Measurements from ENCODE around the gene MAB21L3. TPM values are rescaled to one million over a fixed set of nuclear protein-coding genes. Genes with fewer than 3 reads are reported as not detected.
"Not testable (repeated sequence)": the region's sequence is repeated elsewhere in the genome, so short reads cannot be mapped to it uniquely, and the experiment has no call there.

Gene MAB21L3
- total and polyA plus RNA-seq, 9 donors = 0.29 TPM; not detected in 8

DNA sequence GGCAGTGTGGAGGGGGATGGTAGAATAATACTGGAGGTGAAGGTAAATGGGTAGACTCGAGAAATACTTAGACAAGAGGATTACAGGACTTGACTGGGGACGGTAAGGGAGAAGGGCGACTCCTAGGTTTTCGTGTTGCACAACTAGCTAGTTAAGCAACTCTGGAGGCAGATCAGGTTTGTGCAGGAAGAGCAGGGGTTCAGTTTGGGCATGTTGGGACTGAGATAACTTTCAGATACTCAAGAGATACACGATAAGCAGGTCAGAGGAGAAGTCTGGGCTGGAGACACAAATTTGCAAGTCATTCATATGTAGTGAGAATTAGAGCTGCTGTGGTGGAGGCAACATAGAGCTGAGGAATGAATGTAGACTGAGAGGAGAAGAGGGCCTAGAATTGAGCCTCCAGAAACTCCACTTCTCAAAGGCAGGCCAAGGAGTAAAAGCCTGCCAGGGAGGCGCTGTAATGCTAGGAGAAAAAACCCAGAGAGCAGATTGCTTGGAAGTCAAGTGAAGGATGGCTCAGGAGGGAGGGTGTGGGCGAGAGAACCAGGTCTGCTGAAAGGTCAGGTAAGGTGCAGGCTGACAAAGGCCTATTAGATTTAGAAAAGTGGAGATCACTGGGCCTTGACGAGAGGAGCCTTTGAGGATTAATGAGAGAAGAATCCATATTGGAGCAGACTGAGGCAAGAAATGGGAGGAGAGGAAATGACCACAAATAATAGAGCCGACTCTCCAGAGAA is 20.8 kb downstream of the MAB21L3 start:
- Histone ChIP-seq H3K4me1 (ENCODE audit: control insufficient read depth, insufficient read depth, low read length) (no peaks in the 10 kb centered on the region), H3K9me3 (replicated peaks; ENCODE audit: control insufficient read depth, low read depth, low read length) (no peaks in the 10 kb centered on the region), H3K4me3 (ENCODE audit: low read length) (no peak overlapping the region), H3K36me3 (ENCODE audit: control insufficient read depth, insufficient read depth, low read length) (no peaks in the 10 kb centered on the region), H3K27me3 (ENCODE audit: control insufficient read depth, insufficient read depth, low read length) (peaks cover 12% of the 10 kb centered on the region), H3K27ac (ENCODE audit: low read length) (no peak overlapping the region)
- no peak for DNase-seq
- WGBS (ENCODE audit: insufficient coverage) = 68% methylated on average over 8 of the region's 9 CpGs

GRCh38 chr1:116133696-116134475 is 22.7 kb downstream of the MAB21L3 start:
- H3K36me3 ChIP-seq (ENCODE audit: control insufficient read depth, insufficient read depth, low read length) = no peaks in the 10 kb centered on the region
- H3K27ac ChIP-seq (ENCODE audit: low read length) = no peak overlapping the region
- no peak overlapping the region for H3K4me3 ChIP-seq (ENCODE audit: low read length)
- peaks cover 8% of the 10 kb centered on the region for H3K27me3 ChIP-seq (ENCODE audit: control insufficient read depth, insufficient read depth, low read length)
- peaks cover 2% of the 10 kb centered on the region for H3K9me3 ChIP-seq (replicated peaks; ENCODE audit: control insufficient read depth, low read depth, low read length)
- DNase-seq = no peak
- WGBS (ENCODE audit: insufficient coverage) = 71% methylated on average over 7 of the region's 8 CpGs
- peaks cover under 1% of the 10 kb centered on the region for H3K4me1 ChIP-seq (ENCODE audit: control insufficient read depth, insufficient read depth, low read length)

DNA sequence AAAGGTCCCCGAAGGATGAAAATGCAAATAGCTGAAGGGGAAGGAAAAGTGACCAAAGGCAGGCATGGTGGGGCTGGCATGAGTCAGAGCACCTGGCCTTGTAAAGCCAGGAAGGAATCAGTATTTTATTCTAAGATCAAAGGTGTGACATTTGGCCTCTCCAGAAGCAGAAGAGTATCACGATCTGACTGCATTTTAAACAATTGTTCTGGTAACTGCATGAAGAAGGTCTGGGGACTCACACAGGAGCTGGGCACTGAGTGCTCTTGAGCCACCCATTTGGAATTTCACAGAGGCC is 23.2 kb downstream of the MAB21L3 start:
- DNase-seq = no peak
- H3K27ac ChIP-seq (ENCODE audit: low read length) = no peak overlapping the region
- H3K36me3 ChIP-seq (ENCODE audit: control insufficient read depth, insufficient read depth, low read length) = no peaks in the 10 kb centered on the region
- 53% methylated on average over 2 of the region's 2 CpGs for WGBS (ENCODE audit: insufficient coverage)
- peaks cover 5% of the 10 kb centered on the region for H3K27me3 ChIP-seq (ENCODE audit: control insufficient read depth, insufficient read depth, low read length)
- peaks cover 2% of the 10 kb centered on the region for H3K9me3 ChIP-seq (replicated peaks; ENCODE audit: control insufficient read depth, low read depth, low read length)
- H3K4me1 ChIP-seq (ENCODE audit: control insufficient read depth, insufficient read depth, low read length) = peaks cover 4% of the 10 kb centered on the region
- no peak overlapping the region for H3K4me3 ChIP-seq (ENCODE audit: low read length)

- Histone ChIP-seq H3K36me3 (ENCODE audit: control insufficient read depth, insufficient read depth, low read length) (no peaks in the 10 kb centered on the region), H3K27ac (ENCODE audit: low read length) (no peak overlapping the region)
- 95% methylated on average over 5 of the region's 8 CpGs for WGBS (ENCODE audit: insufficient coverage)
These were observed 27.1 kb downstream of the MAB21L3 start for GRCh38 chr1:116138277-116138792.

DNA sequence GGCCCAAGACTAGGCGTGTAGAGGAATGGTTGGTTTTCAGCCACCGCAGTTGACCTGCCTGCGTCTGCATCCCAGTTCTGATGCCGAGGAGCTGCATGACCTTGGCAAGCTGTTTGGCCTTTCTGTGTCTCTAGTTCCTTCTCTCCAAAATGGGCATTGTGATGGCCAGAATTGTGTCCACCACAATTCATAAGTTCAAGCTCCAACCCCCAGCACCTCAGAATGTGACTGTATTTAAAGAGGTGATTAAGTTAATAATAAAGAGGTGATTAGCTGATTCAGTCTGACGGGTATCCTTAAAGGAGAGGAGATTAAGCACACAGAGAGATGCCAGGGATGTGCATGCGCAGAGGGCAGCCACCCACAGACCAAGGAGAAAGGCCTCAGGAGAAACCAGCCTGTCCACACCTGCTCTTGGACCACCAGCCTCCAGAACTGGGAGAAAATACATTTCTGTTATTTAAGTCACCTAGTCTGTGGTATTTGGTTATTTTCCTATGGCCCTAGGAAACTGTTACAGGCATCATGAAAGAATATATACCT is 28.5 kb downstream of the MAB21L3 start:
- Histone ChIP-seq H3K27ac (ENCODE audit: low read length) (no peak overlapping the region), H3K4me1 (ENCODE audit: control insufficient read depth, insufficient read depth, low read length) (peaks cover 4% of the 10 kb centered on the region), H3K27me3 (ENCODE audit: control insufficient read depth, insufficient read depth, low read length) (no peaks in the 10 kb centered on the region), H3K9me3 (replicated peaks; ENCODE audit: control insufficient read depth, low read depth, low read length) (peaks cover 8% of the 10 kb centered on the region), H3K4me3 (ENCODE audit: low read length) (no peak overlapping the region), H3K36me3 (ENCODE audit: control insufficient read depth, insufficient read depth, low read length) (no peaks in the 10 kb centered on the region)
- no peak for DNase-seq
- WGBS (ENCODE audit: insufficient coverage) = 88% methylated on average over 4 of the region's 6 CpGs

More at GRCh38 chr1:116138277-116138792, 27.1 kb downstream of the MAB21L3 start:
- peaks cover 4% of the 10 kb centered on the region for H3K4me1 ChIP-seq (ENCODE audit: control insufficient read depth, insufficient read depth, low read length)
- H3K27me3 ChIP-seq (ENCODE audit: control insufficient read depth, insufficient read depth, low read length) = peaks cover 5% of the 10 kb centered on the region
- DNase-seq = no peak
- peaks cover 2% of the 10 kb centered on the region for H3K9me3 ChIP-seq (replicated peaks; ENCODE audit: control insufficient read depth, low read depth, low read length)
- no peak overlapping the region for H3K4me3 ChIP-seq (ENCODE audit: low read length)

DNA sequence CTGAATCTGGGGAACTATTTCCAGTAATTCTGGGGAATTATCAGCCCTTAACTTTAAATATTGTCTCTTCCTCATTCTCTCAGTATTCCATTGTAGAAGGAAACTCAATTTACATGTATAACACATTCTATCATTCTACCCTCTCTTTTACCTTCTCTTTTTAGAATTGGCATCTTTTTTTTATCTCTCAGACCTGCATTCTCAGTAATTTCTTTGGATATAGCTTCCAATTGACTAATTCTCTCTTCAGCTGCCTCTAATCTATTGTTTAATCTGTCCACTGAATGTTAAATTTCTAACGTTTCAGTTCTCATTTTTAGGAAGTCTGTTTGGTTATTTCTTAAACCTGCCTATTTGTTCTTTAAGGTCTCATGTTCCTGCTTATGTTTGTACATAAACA is 33.0 kb downstream of the MAB21L3 start:
- H3K4me1 ChIP-seq (ENCODE audit: control insufficient read depth, insufficient read depth, low read length) = peaks cover 4% of the 10 kb centered on the region

DNA sequence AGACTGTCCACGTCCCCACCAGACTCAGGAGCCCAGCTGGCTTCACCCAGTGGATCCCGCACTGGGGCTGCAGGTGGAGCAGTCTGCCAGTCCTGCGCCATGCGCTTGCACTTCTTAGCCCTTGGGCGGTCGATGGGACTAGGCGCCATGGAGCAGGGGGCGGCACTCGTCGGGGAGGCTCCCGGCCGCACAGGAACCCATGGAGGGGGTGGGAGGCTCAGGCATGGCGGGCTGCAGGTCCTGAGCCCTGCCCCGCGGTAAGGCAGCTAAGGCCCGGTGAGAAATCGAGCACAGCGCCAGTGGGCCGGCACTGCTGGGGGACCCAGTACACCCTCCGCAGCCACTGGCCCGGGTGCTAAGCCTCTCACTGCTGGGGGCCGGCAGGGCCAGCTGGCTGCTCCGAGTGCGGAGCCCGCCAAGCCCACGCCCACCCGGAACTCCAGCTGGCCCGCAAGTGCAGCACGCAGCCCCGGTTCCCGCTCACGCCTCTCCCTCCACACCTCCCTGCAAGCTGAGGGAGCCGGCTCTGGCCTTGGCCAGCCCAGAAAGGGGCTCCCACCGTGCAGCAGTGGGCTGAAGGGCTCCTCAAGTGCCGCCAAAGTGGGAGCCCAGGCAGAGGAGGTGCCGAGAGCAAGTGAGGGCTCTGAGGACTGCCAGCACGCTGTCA is 35.4 kb downstream of the MAB21L3 start:
- H3K4me3 ChIP-seq (ENCODE audit: low read length); H3K27me3 ChIP-seq (ENCODE audit: control insufficient read depth, insufficient read depth, low read length); H3K36me3 ChIP-seq (ENCODE audit: control insufficient read depth, insufficient read depth, low read length); DNase-seq; H3K27ac ChIP-seq (ENCODE audit: low read length); H3K9me3 ChIP-seq (replicated peaks; ENCODE audit: control insufficient read depth, low read depth, low read length): not testable (repeated sequence)
- H3K4me1 ChIP-seq (ENCODE audit: control insufficient read depth, insufficient read depth, low read length) = peaks cover 17% of the 10 kb centered on the region
- 94% methylated on average over 30 of the region's 37 CpGs for WGBS (ENCODE audit: insufficient coverage)

More for the DNA sequence above, 33.0 kb downstream of the MAB21L3 start:
- no peaks in the 10 kb centered on the region for H3K27me3 ChIP-seq (ENCODE audit: control insufficient read depth, insufficient read depth, low read length)
- no peak for DNase-seq
- H3K9me3 ChIP-seq (replicated peaks; ENCODE audit: control insufficient read depth, low read depth, low read length) = peaks cover 9% of the 10 kb centered on the region
- H3K36me3 ChIP-seq (ENCODE audit: control insufficient read depth, insufficient read depth, low read length) = no peaks in the 10 kb centered on the region
- no peak overlapping the region for H3K27ac ChIP-seq (ENCODE audit: low read length)
- H3K4me3 ChIP-seq (ENCODE audit: low read length) = no peak overlapping the region
- no CpG with 5 or more reads among the region's 1 CpG for WGBS (ENCODE audit: insufficient coverage)

GRCh38 chr1:116147114-116147510 is 35.9 kb downstream of the MAB21L3 start:
- DNase-seq = no peak
- Histone ChIP-seq H3K27ac (ENCODE audit: low read length) (no peak overlapping the region), H3K36me3 (ENCODE audit: control insufficient read depth, insufficient read depth, low read length) (no peaks in the 10 kb centered on the region), H3K9me3 (replicated peaks; ENCODE audit: control insufficient read depth, low read depth, low read length) (peaks cover 9% of the 10 kb centered on the region), H3K27me3 (ENCODE audit: control insufficient read depth, insufficient read depth, low read length) (no peaks in the 10 kb centered on the region), H3K4me1 (ENCODE audit: control insufficient read depth, insufficient read depth, low read length) (peaks cover 22% of the 10 kb centered on the region), H3K4me3 (ENCODE audit: low read length) (no peak overlapping the region)
- WGBS (ENCODE audit: insufficient coverage) = 82% methylated on average over 3 of the region's 3 CpGs

GRCh38 chr1:116147972-116148371 is 36.8 kb downstream of the MAB21L3 start:
- Histone ChIP-seq H3K9me3 (replicated peaks; ENCODE audit: control insufficient read depth, low read depth, low read length) (peaks cover 9% of the 10 kb centered on the region), H3K4me1 (ENCODE audit: control insufficient read depth, insufficient read depth, low read length) (peaks cover 25% of the 10 kb centered on the region), H3K36me3 (ENCODE audit: control insufficient read depth, insufficient read depth, low read length) (no peaks in the 10 kb centered on the region), H3K27me3 (ENCODE audit: control insufficient read depth, insufficient read depth, low read length) (no peaks in the 10 kb centered on the region), H3K4me3 (ENCODE audit: low read length) (no peak overlapping the region), H3K27ac (ENCODE audit: low read length) (no peak overlapping the region)
- DNase-seq = no peak
- 72% methylated on average over 3 of the region's 4 CpGs for WGBS (ENCODE audit: insufficient coverage)

GRCh38 chr1:116148967-116149366 is 37.8 kb downstream of the MAB21L3 start:
- no peak overlapping the region for H3K27ac ChIP-seq (ENCODE audit: low read length)
- no peak for DNase-seq
- no peaks in the 10 kb centered on the region for H3K36me3 ChIP-seq (ENCODE audit: control insufficient read depth, insufficient read depth, low read length)
- 90% methylated on average over 2 of the region's 3 CpGs for WGBS (ENCODE audit: insufficient coverage)
- H3K27me3 ChIP-seq (ENCODE audit: control insufficient read depth, insufficient read depth, low read length) = no peaks in the 10 kb centered on the region
- peaks cover 25% of the 10 kb centered on the region for H3K4me1 ChIP-seq (ENCODE audit: control insufficient read depth, insufficient read depth, low read length)
- peaks cover 8% of the 10 kb centered on the region for H3K9me3 ChIP-seq (replicated peaks; ENCODE audit: control insufficient read depth, low read depth, low read length)
- no peak overlapping the region for H3K4me3 ChIP-seq (ENCODE audit: low read length)

Data from muscle of leg (tissue), 11 donors.